ENCODE measurements around the gene RNGTT.
"Not testable (repeated sequence)": the region's sequence is repeated elsewhere in the genome, so short reads cannot be mapped to it uniquely, and the experiment has no call there.

Gene RNGTT

GRCh38 chr6:88914895-88915598 is 48.4 kb downstream of the RNGTT start:
- DNase-seq (ENCODE audit: low read depth in 3 of 3, low spot score in 1 of 3) = no peak

- no peak for DNase-seq (ENCODE audit: low read depth in 3 of 3, low spot score in 1 of 3)
Measured at GRCh38 chr6:88914180-88914579, 49.2 kb downstream of the RNGTT start.

- no peak for DNase-seq (ENCODE audit: low read depth in 3 of 3, low spot score in 1 of 3)
Measured at GRCh38 chr6:88913471-88913870, 49.9 kb downstream of the RNGTT start.

- DNase-seq (ENCODE audit: low read depth in 3 of 3, low spot score in 1 of 3) = no peak
Measured at GRCh38 chr6:88910922-88911778, 52.3 kb downstream of the RNGTT start.

GRCh38 chr6:88908598-88909548 is 54.5 kb downstream of the RNGTT start:
- no peak for DNase-seq (ENCODE audit: low read depth in 3 of 3, low spot score in 1 of 3)

GRCh38 chr6:88907148-88907547 is 56.3 kb downstream of the RNGTT start:
- not testable (repeated sequence) for DNase-seq (ENCODE audit: low read depth in 3 of 3, low spot score in 1 of 3)

- DNase-seq (ENCODE audit: low read depth in 3 of 3, low spot score in 1 of 3) = no peak
Measured at GRCh38 chr6:88899569-88900316, 63.7 kb downstream of the RNGTT start.

GRCh38 chr6:88895911-88896310 is 67.5 kb downstream of the RNGTT start:
- DNase-seq (ENCODE audit: low read depth in 3 of 3, low spot score in 1 of 3) = no peak

- DNase-seq (ENCODE audit: low read depth in 3 of 3, low spot score in 1 of 3) = no peak
Measured at GRCh38 chr6:88890860-88891845, 72.3 kb downstream of the RNGTT start.

GRCh38 chr6:88890394-88890793 is 73.0 kb downstream of the RNGTT start:
- no peak for DNase-seq (ENCODE audit: low read depth in 3 of 3, low spot score in 1 of 3)

- no peak for DNase-seq (ENCODE audit: low read depth in 3 of 3, low spot score in 1 of 3)
Measured at GRCh38 chr6:88884361-88884760, 79.1 kb downstream of the RNGTT start.

- no peak for DNase-seq (ENCODE audit: low read depth in 3 of 3, low spot score in 1 of 3)
Measured at GRCh38 chr6:88882536-88882935, 80.9 kb downstream of the RNGTT start.

GRCh38 chr6:88881451-88881850 is 82.0 kb downstream of the RNGTT start:
- no peak for DNase-seq (ENCODE audit: low read depth in 3 of 3, low spot score in 1 of 3)

- no peak for DNase-seq (ENCODE audit: low read depth in 3 of 3, low spot score in 1 of 3)
Measured at GRCh38 chr6:88880021-88880420, 83.4 kb downstream of the RNGTT start.

- DNase-seq (ENCODE audit: low read depth in 3 of 3, low spot score in 1 of 3) = no peak
Measured at GRCh38 chr6:88877893-88878292, 85.5 kb downstream of the RNGTT start.

GRCh38 chr6:88872962-88873361 is 90.5 kb downstream of the RNGTT start:
- no peak for DNase-seq (ENCODE audit: low read depth in 3 of 3, low spot score in 1 of 3)

- no peak for DNase-seq (ENCODE audit: low read depth in 3 of 3, low spot score in 1 of 3)
Measured at GRCh38 chr6:88871498-88871897, 91.9 kb downstream of the RNGTT start.

- peak in 2 of 3 donors; percentile 2 to 7 for DNase-seq (ENCODE audit: low read depth in 3 of 3, low spot score in 1 of 3)
Measured at GRCh38 chr6:88870717-88871330, 92.6 kb downstream of the RNGTT start.
